ENCODE results near the gene DOCK8. TPM values are rescaled to one million over a fixed set of nuclear protein-coding genes. Genes with fewer than 3 reads are reported as not detected.
"Not testable (repeated sequence)": the region's sequence is repeated elsewhere in the genome, so short reads cannot be mapped to it uniquely, and the experiment has no call there.

DOCK8 gene
- total RNA-seq, 1 donor from 2014 or later = 83.4 TPM

- no peak overlapping the region for H3K27ac ChIP-seq
- H3K9me3 ChIP-seq = no peaks in the 10 kb centered on the region
- TF ChIP-seq, protein P1, sequence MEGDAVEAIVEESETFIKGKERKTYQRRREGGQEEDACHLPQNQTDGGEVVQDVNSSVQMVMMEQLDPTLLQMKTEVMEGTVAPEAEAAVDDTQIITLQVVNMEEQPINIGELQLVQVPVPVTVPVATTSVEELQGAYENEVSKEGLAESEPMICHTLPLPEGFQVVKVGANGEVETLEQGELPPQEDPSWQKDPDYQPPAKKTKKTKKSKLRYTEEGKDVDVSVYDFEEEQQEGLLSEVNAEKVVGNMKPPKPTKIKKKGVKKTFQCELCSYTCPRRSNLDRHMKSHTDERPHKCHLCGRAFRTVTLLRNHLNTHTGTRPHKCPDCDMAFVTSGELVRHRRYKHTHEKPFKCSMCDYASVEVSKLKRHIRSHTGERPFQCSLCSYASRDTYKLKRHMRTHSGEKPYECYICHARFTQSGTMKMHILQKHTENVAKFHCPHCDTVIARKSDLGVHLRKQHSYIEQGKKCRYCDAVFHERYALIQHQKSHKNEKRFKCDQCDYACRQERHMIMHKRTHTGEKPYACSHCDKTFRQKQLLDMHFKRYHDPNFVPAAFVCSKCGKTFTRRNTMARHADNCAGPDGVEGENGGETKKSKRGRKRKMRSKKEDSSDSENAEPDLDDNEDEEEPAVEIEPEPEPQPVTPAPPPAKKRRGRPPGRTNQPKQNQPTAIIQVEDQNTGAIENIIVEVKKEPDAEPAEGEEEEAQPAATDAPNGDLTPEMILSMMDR (IDR thresholded peaks at IDR 0.05) = no peak
- DNase-seq (no peak), ATAC-seq (peak; percentile 81)
- intact Hi-C loops (cut with DNase I) = no loop called here
- peaks cover 58% of the 10 kb centered on the region for H3K36me3 ChIP-seq
- no peaks in the 10 kb centered on the region for H3K27me3 ChIP-seq
- no peak overlapping the region for H3K4me3 ChIP-seq
- H3K4me1 ChIP-seq = no peaks in the 10 kb centered on the region
Measured at GRCh38 chr9:404234-404633, 189.6 kb downstream of the DOCK8 start.

DNA sequence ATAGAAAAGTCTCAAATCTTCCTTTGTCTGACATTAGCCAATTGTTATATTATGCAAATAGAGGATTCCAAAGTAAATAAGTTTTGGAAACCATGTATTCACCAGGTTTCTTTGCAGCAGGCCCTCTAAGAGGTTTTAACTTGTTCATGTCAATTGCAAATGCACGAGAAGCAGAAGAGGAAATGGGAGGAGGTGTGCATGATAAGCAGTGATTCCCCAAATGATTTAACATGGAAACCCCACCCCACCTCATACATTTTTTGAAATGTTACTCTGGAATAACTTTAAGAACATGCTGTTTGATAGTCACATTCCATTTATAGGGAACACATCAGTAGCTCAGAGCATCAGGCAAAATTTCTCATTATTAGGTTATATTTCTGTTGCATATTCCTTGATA, 190.7 kb downstream of the DOCK8 start:
- Histone ChIP-seq H3K27me3 (no peaks in the 10 kb centered on the region), H3K4me3 (no peak overlapping the region), H3K36me3 (peaks cover 58% of the 10 kb centered on the region), H3K9me3 (no peaks in the 10 kb centered on the region), H3K4me1 (no peaks in the 10 kb centered on the region), H3K27ac (no peak overlapping the region)
- DNase-seq (no peak), ATAC-seq (no peak)
- TF ChIP-seq, protein P1 (IDR thresholded peaks at IDR 0.05) = no peak
- intact Hi-C loops (cut with DNase I) = no loop called here

DNA sequence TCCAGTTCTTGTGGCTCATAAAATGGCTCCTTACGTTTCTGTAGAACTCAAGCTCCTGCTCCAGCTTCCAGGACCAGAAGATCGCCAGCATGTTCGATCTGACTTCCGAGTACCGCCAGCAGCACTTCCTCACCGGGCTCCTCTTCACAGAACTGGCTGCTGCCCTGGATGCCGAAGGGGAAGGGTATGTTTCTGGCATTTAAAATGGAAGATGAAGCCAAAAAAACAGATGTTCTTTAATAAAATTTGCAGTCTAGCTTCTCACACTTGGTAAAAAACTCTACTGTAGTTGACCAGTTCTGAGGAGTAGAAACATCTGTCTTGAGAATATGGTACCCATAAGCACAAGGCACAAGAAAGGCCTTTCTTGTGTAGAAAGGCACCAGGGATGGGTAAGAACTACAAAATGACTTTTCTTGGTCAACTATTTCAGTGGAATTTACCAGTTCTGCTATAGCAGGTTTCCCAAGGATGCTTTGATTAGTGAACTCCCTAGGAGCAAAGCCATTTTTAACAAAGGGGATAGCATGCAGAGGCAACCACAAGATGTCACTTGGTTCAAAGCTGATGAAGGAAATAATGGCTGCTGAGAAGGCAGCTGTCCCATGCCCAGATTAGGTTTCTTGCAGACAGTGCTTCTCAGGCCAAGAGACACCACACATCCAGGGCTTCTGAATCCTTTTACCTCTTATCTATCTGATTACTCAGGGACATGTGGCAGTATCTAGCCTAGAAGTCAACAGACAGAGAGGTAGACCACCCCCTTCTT, 192.4 kb downstream of the DOCK8 start:
- no peak for DNase-seq
- ATAC-seq = no peak
- TF ChIP-seq, protein P1 (IDR thresholded peaks at IDR 0.05) = no peak
- no peak overlapping the region for H3K27ac ChIP-seq
- intact Hi-C loops (cut with DNase I) = no loop called here
- peaks cover 47% of the 10 kb centered on the region for H3K36me3 ChIP-seq
- H3K4me3 ChIP-seq = no peak overlapping the region
- H3K4me1 ChIP-seq = no peaks in the 10 kb centered on the region
- H3K27me3 ChIP-seq = no peaks in the 10 kb centered on the region
- H3K9me3 ChIP-seq = no peaks in the 10 kb centered on the region

DNA sequence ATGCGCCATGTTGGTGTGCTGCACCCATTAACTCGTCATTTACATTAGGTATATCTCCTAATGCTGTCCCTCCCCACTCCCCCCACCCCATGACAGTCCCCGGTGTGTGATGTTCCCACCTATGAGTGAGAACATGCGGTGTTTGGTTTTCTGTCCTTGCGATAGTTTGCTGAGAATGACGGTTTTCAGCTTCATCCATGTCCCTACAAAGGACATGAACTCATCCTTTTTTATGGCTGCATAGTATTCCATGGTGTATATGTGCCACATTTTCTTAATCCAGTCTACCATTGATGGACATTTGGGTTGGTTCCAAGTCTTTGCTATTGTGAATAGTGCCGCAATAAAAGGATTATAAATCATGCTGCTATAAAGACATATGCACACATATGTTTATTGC, 195.0 kb downstream of the DOCK8 start:
- ATAC-seq; H3K4me1 ChIP-seq; intact Hi-C loops (cut with DNase I); H3K27ac ChIP-seq; H3K4me3 ChIP-seq; H3K27me3 ChIP-seq; H3K9me3 ChIP-seq; DNase-seq: not testable (repeated sequence)
- peaks cover 35% of the 10 kb centered on the region for H3K36me3 ChIP-seq

DNA sequence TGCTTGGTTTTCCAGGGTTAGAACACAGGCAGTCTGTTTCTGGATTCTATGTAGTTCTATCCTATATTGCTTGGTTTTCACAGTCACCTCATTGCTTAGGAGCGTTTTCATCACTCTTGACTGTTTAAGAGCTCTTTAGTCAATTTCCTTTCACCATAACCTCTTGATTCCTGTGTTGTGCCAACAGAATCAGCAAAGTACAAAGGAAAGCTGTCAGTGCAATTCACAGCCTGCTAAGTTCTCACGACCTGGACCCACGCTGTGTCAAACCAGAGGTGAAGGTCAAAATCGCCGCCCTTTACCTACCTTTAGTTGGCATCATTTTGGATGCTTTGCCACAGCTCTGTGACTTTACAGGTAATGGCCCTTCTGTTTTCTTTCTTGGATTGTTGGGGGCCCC, 199.9 kb downstream of the DOCK8 start:
- TF ChIP-seq, protein P1 (IDR thresholded peaks at IDR 0.05) = no peak
- Histone ChIP-seq H3K36me3 (peaks cover 29% of the 10 kb centered on the region), H3K27ac (no peak overlapping the region), H3K4me3 (no peak overlapping the region), H3K4me1 (no peaks in the 10 kb centered on the region), H3K9me3 (no peaks in the 10 kb centered on the region), H3K27me3 (no peaks in the 10 kb centered on the region)
- ATAC-seq (peak; percentile 69), DNase-seq (no peak)
- intact Hi-C loops (cut with DNase I) = no loop called here

DNA sequence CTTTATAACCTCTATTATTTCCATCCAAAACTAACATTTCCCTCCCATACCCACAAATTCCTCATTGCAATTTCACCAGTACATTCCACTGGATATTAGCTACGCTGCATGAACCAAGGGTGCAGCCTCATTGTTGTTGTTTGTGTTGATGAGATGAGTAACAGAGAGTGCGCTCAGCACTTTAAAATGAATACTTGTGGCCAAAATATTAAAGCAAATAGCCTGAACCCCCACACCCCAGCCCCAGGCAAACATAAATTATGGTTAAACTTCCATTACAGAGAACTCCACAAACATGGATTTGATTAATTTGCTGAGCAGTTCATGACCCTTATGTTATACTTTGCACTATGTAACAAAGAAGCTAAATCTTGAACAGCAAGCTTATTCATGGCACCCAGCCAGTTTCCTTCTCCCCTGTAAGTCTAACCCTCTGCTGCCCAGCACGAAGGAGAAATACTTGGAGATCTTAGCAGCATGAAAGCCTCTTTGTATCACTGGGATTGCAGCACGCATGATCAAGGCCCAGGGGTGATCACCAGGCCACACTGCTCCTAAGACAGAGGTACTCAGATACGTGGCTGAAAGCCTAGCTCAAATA, 205.0 kb downstream of the DOCK8 start:
- ATAC-seq (no peak), DNase-seq (no peak)
- Histone ChIP-seq H3K27me3 (no peaks in the 10 kb centered on the region), H3K27ac (no peak overlapping the region), H3K9me3 (no peaks in the 10 kb centered on the region), H3K4me3 (no peak overlapping the region), H3K36me3 (peaks cover 60% of the 10 kb centered on the region), H3K4me1 (no peaks in the 10 kb centered on the region)
- intact Hi-C loops (cut with DNase I) = no loop called here
- TF ChIP-seq, protein P1 (IDR thresholded peaks at IDR 0.05) = no peak

All from upper lobe of right lung (tissue), 1 donor.